ENCODE measurements around the gene ZNF213.

Gene ZNF213

DNA sequence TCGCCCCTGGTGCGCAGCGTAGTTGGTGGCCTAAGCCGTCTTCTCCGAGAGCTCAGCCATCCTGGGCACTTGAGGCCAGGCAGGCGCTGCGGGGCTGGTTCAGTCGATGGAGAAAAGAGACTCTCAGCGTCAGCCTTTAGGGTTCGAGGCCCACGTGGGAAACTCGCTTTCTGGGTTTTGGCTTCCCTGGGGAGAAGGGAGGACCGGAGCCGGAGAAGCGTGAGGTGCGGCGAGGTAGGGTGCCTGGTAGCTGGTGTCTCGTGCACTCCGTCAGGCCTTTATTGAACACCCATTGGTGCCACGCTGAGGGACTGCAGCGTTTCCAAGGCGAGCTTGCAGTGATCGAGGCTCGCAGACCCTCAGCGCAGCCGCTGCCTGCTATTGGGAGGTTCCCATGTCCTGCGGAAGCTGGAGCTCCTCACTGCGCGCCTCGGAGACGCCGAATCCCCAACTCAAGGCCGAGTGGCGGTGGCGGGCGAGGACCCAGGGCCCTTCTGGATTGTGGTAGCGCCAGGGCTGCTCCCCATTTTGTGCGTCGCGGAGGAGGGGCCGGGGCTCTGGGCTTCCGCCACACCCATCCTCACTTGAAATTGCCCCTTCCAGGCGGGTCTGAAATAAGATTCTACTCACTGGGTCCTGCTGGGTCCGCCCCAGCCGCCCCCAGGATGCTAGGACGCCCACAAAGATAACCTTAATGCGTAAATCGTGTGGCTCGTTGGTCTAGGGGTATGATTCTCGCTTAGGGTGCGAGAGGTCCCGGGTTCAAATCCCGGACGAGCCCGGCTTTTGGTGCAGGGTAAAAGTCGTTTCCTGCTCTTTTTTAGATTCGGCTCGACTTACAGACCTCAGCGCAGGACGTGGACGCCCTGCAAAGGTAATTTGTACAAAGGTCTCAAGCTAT, 54.3 kb downstream of the ZNF213 start:
- TF ChIP-seq, protein P1, sequence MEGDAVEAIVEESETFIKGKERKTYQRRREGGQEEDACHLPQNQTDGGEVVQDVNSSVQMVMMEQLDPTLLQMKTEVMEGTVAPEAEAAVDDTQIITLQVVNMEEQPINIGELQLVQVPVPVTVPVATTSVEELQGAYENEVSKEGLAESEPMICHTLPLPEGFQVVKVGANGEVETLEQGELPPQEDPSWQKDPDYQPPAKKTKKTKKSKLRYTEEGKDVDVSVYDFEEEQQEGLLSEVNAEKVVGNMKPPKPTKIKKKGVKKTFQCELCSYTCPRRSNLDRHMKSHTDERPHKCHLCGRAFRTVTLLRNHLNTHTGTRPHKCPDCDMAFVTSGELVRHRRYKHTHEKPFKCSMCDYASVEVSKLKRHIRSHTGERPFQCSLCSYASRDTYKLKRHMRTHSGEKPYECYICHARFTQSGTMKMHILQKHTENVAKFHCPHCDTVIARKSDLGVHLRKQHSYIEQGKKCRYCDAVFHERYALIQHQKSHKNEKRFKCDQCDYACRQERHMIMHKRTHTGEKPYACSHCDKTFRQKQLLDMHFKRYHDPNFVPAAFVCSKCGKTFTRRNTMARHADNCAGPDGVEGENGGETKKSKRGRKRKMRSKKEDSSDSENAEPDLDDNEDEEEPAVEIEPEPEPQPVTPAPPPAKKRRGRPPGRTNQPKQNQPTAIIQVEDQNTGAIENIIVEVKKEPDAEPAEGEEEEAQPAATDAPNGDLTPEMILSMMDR (IDR thresholded peaks at IDR 0.05): no peak

DNA sequence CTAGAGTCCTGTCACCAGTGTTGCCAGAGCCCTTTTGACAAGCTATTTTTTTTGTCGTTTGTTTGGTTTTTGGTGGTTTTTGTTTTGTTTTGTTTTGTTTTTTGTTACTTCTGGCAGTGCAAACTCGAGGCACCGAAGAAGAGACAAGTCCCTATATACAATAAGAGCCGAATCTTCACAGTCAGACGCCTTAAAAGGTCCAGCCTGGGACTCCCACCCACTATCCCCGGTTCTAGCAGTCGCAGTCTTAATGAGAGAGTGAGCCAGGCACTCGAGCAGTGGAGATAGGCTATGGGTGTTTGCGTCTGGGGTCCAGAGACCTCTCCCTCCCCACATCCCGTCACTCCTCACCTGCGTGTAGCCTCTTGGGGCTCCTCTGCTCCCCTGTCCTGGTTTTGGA, 55.0 kb downstream of the ZNF213 start:
- TF ChIP-seq, protein P1 (IDR thresholded peaks at IDR 0.05): no peak

DNA sequence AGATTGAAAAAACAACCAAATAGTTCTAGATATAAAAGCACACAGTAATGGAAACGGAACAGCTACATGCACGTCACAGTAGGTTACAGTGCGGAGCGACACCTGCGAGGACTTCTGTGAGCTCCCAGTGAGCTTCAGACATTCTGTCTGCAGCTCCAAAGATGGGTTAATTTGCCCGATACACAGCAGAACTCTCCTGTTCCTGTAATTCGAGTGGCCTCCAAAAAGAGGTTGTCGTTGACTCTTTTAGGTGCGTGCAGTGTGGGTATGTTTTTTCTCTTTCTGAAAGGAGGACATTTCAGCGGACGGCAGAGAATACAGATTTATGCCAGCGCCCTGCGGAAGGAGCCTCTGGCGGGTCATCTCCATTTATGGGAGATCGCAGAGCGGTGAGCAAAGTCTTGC, 56.1 kb downstream of the ZNF213 start:
- TF ChIP-seq, protein P1 (IDR thresholded peaks at IDR 0.05): no peak
